Kidney (tissue), 14 donors: ENCODE data around the gene C1orf210. TPM values are rescaled to one million over a fixed set of nuclear protein-coding genes. Genes with fewer than 3 reads are reported as not detected.

Experiments
- DNase-seq, 5 donors: peaks; one replicate each; pipeline ENCODE4 v3.0.0-alpha.2; 2013 to 2020
- FAIRE-seq: peaks from 2 replicates; lab custom pipeline; 2012; peaks lifted over from hg19 to GRCh38; lab: Jason Lieb, UNC
- H3K27ac ChIP-seq, 2 donors: one replicate each; pipeline ENCODE4 v1.7.0; 2013; ENCODE audit warnings: low read depth in 2 of 2, low read length in 2 of 2, inconsistent platforms in 1 of 2
- H3K27me3 ChIP-seq: one replicate; pipeline ENCODE4 v1.7.1; 2013; ENCODE audit warnings: low read length, inconsistent platforms; ENCODE audit not compliant: control insufficient read depth, insufficient read depth
- H3K36me3 ChIP-seq, 3 donors: one replicate each; pipeline versions ENCODE4 v1.7.0 to v1.7.1; 2013; ENCODE audit warnings: low read length in 3 of 3, control low read depth in 1 of 3, inconsistent platforms in 1 of 3; ENCODE audit not compliant: insufficient read depth in 3 of 3, control insufficient read depth in 2 of 3
- H3K4me1 ChIP-seq, 3 donors: one replicate each; pipeline versions ENCODE4 v1.7.0 to v1.7.1; 2013; ENCODE audit warnings: low read length in 3 of 3, inconsistent platforms in 1 of 3, low read depth in 1 of 3; ENCODE audit not compliant: control insufficient read depth in 2 of 3, insufficient read depth in 2 of 3
- H3K4me3 ChIP-seq, 3 donors: one replicate each; pipeline versions ENCODE4 v1.7.0 to v1.8.1; 2013; ENCODE audit warnings: low read length in 3 of 3, control low read depth in 1 of 3, inconsistent platforms in 1 of 3
- H3K9ac ChIP-seq, 3 donors: one replicate each; pipeline versions ENCODE4 v1.7.0 to v1.7.1; 2013; ENCODE audit warnings: low read length in 3 of 3, control low read depth in 1 of 3, inconsistent platforms in 1 of 3
- H3K9me3 ChIP-seq, 3 donors: one replicate each; pipeline versions ENCODE4 v1.7.0 to v1.7.1; 2013; ENCODE audit warnings: low read length in 3 of 3, control low read depth in 1 of 3, inconsistent platforms in 1 of 3; ENCODE audit not compliant: control insufficient read depth in 2 of 3, insufficient read depth in 1 of 3
- CTCF ChIP-seq: IDR thresholded peaks from 3 replicates; pipeline ENCODE4 v1.5.1; 2012; ENCODE audit warnings: mild to moderate bottlenecking, moderate library complexity, borderline replicate concordance; ENCODE audit not compliant: insufficient read depth; ENCODE audit errors: extremely low read depth
- intact Hi-C: fragments of 100-400 bp; cut with DNase I; formaldehyde crosslinking; loops from one replicate; pipeline ENCODE4 v1.11.1; 2022
- polyA plus RNA-seq: library from polyadenylated mRNA; stranded (reverse); fragments of 350-450 nt; fragmentation: Illumina TruSeq; extraction: RNeasy Lipid Tissue Mini Kit (QIAGEN cat#74804); gene quantifications from one replicate; pipeline ENCODE4 v1.2.3, GENCODE V29; 2014; ENCODE audit warnings: low read depth, low replicate concordance; ENCODE audit not compliant: insufficient read depth
- total RNA-seq: library from RNA; stranded (reverse); fragmentation: NEBNext Ultra II Directional; extraction: Animal tissue kit (Norgen Biotek cat#: 25700); gene quantifications from one replicate; pipeline ENCODE4 v1.2.1, GENCODE V29; 2021
- donor health status: control.
- donor health status: control.
- donor health status: control.
- donor health status: control.
- donor health status: control.
- donor health status: DM: yes; HTN: yes; CAD: no.
- donor health status: Normal renal cell carcinoma (clear cell type).

C1orf210 gene
- total and polyA plus RNA-seq, 2 donors from 2014 or later = 21.1 to 33.3 TPM

- Histone ChIP-seq H3K4me1 (peaks cover 0 to 5% (median 5%) of the 10 kb centered on the region in 3 donors), H3K27me3 (no peaks in the 10 kb centered on the region), H3K9ac (no peak overlapping the region), H3K9me3 (no peaks in the 10 kb centered on the region), H3K27ac (no peak overlapping the region), H3K36me3 (no peaks in the 10 kb centered on the region), H3K4me3 (no peak overlapping the region)
- no peak for FAIRE-seq
- DNase-seq = no peak
- intact Hi-C loops = no loop called here
- no peak for TF ChIP-seq CTCF
These were observed 33.2 kb downstream of the C1orf210 start for GRCh38 chr1:43252225-43252624.

GRCh38 chr1:43251024-43251423 lies 34.4 kb downstream of the C1orf210 start:
- FAIRE-seq = no peak
- no peak for TF ChIP-seq CTCF
- intact Hi-C loops = no loop called here

GRCh38 chr1:43250351-43250761 lies 35.0 kb downstream of the C1orf210 start:
- no peak for TF ChIP-seq CTCF
- H3K27me3 ChIP-seq = no peaks in the 10 kb centered on the region
- H3K9me3 ChIP-seq = no peaks in the 10 kb centered on the region

More at GRCh38 chr1:43251024-43251423, 34.4 kb downstream of the C1orf210 start:
- no peaks in the 10 kb centered on the region for H3K27me3 ChIP-seq
- no peak for DNase-seq
- H3K9me3 ChIP-seq = no peaks in the 10 kb centered on the region
- H3K9ac ChIP-seq = no peak overlapping the region
- no peaks in the 10 kb centered on the region for H3K4me1 ChIP-seq
- no peak overlapping the region for H3K27ac ChIP-seq
- no peaks in the 10 kb centered on the region for H3K36me3 ChIP-seq
- H3K4me3 ChIP-seq = no peak overlapping the region

GRCh38 chr1:43247256-43247921 lies 38.0 kb downstream of the C1orf210 start:
- H3K27ac ChIP-seq = no peak overlapping the region
- no peak overlapping the region for H3K9ac ChIP-seq
- no peak for FAIRE-seq
- H3K4me1 ChIP-seq = peaks cover 0 to 2% (median 0%) of the 10 kb centered on the region in 3 donors
- no peak overlapping the region for H3K4me3 ChIP-seq
- H3K27me3 ChIP-seq = no peaks in the 10 kb centered on the region
- intact Hi-C loops = no loop called here
- TF ChIP-seq CTCF = no peak
- H3K9me3 ChIP-seq = no peaks in the 10 kb centered on the region
- H3K36me3 ChIP-seq = no peaks in the 10 kb centered on the region
- DNase-seq = no peak

More at GRCh38 chr1:43250351-43250761, 35.0 kb downstream of the C1orf210 start:
- no peak overlapping the region for H3K9ac ChIP-seq
- intact Hi-C loops = no loop called here
- DNase-seq (no peak), FAIRE-seq (no peak)
- no peaks in the 10 kb centered on the region for H3K4me1 ChIP-seq
- no peaks in the 10 kb centered on the region for H3K36me3 ChIP-seq
- peak overlapping the region; percentile 35 to 47 for H3K27ac ChIP-seq
- peak overlapping the region in 2 of 3 donors; percentile 14 to 45 for H3K4me3 ChIP-seq
